ENCODE data around the gene LRRFIP1. TPM values are rescaled to one million over a fixed set of nuclear protein-coding genes. Genes with fewer than 3 reads are reported as not detected.

LRRFIP1 gene
- total RNA-seq, 1 experiment from 2014 or later = 57.7 TPM

- no peak for DNase-seq (ENCODE audit: low read depth)
Measured at GRCh38 chr2:237638176-237638575, 10.8 kb downstream of the LRRFIP1 start.

GRCh38 chr2:237639052-237639835 lies 11.9 kb downstream of the LRRFIP1 start:
- no peak for DNase-seq (ENCODE audit: low read depth)

- no peak for DNase-seq (ENCODE audit: low read depth)
Measured at GRCh38 chr2:237639836-237640220, 12.4 kb downstream of the LRRFIP1 start.

GRCh38 chr2:237640493-237640998 lies 13.2 kb downstream of the LRRFIP1 start:
- no peak for DNase-seq (ENCODE audit: low read depth)

DNA sequence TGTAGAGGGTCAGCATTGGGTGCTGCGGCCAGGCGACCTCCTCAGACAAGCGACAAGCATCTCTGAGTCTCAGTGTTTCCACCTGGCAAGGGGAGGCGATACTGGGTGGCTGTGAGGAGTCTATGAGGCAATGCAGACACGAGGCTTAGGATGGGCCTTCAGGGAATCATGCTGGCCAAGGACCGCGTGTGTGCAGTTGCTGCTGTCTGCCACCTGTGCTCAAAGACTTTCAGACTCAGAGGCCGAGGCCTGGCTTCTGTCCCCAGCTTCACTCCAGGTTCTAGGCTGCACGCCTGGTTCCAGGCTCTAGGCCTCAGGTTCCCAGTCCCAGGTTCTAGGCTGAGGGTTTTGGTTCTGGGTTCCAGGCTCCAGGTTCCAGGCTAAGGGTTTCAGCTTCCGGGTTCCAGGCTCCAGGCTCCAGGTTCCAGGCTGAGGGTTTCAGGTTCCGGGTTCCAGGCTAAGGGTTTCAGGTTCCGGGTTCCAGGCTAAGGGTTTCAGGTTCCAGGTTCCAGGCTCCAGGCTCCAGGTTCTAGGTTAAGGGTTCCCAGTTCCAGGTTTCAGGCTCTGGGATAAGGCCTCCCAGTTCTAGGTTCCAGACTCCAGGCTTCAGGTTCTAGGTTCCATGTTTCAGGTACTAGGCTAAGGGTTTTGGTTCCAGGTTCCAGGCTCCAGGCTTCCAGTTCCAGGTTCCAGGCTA lies 14.8 kb downstream of the LRRFIP1 start:
- DNase-seq (ENCODE audit: low read depth) = no peak

- DNase-seq (ENCODE audit: low read depth) = no peak
Measured at GRCh38 chr2:237643066-237643465, 15.7 kb downstream of the LRRFIP1 start.

GRCh38 chr2:237643582-237644380 lies 16.4 kb downstream of the LRRFIP1 start:
- DNase-seq (ENCODE audit: low read depth) = no peak

DNA sequence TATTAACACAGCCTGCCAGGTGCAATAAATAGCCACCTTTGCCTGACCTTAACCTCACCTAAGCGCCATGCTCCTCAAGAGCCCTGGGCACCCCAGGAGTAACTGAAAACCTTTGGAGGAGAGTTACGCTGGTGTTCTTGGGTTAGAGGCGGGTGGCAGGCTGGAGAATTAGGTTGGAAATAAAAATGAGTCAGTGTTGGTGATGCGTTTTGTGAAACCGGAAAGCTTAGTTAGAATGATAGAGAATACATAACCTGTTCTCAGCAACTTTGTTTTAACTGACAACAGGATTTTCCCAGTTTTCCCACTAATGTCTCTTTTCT lies 17.0 kb downstream of the LRRFIP1 start:
- no peak for DNase-seq (ENCODE audit: low read depth)

DNA sequence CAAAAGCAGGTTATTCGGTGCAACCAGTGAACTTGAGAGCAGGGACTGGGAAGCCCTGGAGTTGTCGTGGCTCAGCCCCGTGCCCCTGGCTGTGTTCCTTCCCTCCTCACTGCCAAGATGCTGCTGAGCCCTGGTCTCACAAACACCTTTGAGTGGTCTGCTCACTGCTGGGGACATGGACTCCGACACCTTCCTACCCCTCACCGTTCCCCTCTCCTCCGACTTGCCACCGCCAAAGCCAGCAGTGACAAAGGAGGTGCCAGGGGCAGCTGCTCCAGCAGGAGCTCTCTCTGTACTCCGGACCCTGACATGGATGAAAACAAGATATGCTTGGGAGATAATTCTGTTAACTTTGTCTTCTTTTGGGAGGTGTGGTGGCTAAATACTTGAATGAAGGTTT lies 17.9 kb downstream of the LRRFIP1 start:
- no peak for DNase-seq (ENCODE audit: low read depth)

DNA sequence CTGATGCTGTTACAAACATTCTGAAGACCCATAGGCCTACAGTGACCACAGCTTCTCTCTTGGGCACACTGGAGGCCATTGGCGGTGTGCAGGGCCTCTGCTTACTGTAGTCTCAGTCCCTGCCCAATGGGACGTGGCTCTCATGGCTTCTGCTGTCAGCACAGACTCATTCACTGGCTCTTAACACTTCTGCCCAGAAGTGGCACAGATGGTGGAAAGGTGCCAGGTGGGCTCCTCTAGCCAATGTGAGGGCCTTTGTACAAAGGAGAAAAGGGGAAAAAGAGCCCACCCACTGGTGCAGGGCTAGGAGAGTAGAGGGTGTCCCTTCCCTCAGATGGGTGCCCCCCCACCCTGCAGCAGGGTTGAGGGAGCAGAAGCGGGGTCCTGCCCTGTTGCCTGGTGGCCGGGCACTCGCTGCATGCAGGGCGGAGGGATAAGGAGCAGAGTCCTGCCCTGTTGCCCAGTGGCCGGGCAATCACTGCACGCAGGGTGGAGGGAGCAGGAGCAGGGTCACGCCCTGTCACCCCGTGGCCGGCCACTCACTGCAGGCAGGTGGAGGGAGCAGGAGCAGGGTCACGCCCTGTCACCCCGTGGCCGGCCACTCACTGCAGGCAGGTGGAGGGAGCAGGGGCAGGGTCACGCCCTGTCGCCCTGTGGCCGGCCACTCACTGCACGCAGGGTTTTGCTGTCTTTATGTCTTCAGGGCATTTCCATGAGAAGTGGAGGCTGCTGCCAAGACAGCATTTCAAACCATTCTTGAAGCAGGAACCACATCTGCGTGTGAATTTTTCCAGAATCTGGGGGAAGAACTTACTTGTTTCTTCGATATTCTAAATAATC lies 20.0 kb downstream of the LRRFIP1 start:
- DNase-seq (ENCODE audit: low read depth) = no peak

GRCh38 chr2:237648016-237648381 lies 20.6 kb downstream of the LRRFIP1 start:
- DNase-seq (ENCODE audit: low read depth) = no peak

DNA sequence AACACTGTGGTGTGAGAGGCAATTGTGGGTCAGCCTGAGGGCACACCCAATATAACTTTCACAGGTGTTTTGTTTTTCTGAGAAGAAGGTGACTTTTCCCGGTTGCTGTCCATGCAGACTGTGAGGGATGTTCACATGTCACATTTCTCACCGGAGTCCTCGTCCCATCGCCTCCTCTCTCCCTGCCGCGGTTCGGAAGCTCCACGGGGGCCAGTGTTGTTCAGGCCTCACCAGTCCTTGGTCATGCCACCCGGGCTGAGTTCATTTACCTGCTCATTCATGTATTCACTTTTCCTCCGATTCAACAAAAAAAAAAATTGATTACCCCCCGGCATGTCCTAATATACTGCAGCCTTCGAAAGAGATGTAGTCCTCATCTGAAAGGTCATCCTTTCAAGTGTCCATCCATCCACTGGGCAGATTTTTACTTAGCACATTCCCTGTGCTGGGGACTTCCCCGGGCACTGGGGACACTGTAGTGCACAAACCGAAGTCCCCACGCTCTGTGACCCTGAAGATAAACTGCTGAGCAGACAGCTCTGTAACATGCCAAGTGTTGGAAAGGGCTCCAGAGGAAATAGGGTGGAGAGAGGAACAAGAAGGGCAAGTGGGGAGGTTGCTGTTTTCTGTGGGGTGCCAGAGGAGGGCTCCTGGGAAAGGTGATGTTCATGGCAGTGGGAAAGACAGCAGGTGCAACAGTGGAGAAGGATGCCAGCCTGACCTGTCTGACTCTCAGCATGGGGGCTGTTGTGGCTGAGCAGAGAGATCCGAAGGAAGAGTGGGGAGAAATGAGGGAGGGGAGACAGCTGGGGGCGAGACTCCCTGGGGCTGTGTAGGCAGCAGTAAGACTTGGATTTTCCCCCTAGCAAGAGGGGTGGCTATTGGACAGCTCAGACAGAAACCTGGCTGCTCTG lies 22.4 kb downstream of the LRRFIP1 start:
- DNase-seq (ENCODE audit: low read depth) = no peak

GRCh38 chr2:237650455-237650850 lies 23.1 kb downstream of the LRRFIP1 start:
- DNase-seq (ENCODE audit: low read depth) = no peak

DNA sequence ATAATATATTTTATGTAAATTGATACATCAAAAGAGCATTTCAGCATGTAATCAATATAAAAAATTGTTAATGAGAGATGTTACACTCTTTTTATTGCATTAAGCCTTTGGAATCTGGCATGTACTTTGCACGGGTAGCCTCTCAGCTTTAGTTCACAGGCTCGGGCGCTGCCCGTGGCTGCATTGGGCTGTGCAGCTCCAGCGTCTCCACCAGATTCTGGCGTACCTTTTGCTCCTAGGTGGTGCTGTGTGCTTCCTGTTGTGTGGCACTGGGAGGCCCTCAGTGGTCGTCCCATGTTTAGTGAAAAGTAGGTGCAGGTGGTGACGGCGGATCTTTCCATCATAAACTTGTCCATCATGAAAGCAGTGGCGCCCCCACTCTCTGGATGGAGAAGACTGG lies 24.4 kb downstream of the LRRFIP1 start:
- DNase-seq (ENCODE audit: low read depth) = no peak

- no peak for DNase-seq (ENCODE audit: low read depth)
Measured at GRCh38 chr2:237652181-237652580, 24.8 kb downstream of the LRRFIP1 start.

GRCh38 chr2:237652854-237653253 lies 25.5 kb downstream of the LRRFIP1 start:
- no peak for DNase-seq (ENCODE audit: low read depth)

DNA sequence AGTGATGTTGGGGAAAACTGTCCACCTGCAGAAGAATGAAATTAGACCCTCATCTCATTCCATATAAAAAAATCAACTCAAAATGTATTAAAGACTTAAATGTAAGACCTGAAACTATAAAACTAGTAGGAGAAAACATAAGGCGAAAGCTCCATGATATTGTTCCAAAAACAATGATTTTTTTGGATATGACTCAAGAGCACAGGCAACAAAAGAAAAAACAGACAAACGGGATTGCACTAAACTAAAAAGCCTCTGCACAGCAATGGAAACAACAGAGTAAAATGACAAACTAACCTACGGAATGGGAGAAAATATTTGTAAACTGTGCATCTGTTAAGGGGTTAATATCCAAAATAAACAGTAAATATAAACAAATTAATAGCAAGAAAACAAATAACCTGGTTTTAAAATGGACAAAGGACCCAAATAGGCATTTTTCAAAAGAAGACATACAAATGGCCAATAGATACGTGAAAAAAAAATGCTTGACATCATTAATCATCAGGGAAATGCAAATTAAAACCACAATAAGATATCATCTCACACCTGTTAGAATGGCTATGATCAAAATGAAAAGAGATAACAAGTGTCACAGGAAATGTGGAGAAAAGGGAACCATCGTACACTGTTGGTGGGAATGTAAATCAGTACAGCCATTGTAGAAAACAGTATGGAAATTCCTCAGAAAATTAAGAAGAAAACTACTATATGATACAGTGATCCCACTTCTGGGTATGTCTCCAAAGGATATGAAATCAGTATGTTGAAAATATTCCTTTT lies 26.6 kb downstream of the LRRFIP1 start:
- DNase-seq (ENCODE audit: low read depth) = no peak

DNA sequence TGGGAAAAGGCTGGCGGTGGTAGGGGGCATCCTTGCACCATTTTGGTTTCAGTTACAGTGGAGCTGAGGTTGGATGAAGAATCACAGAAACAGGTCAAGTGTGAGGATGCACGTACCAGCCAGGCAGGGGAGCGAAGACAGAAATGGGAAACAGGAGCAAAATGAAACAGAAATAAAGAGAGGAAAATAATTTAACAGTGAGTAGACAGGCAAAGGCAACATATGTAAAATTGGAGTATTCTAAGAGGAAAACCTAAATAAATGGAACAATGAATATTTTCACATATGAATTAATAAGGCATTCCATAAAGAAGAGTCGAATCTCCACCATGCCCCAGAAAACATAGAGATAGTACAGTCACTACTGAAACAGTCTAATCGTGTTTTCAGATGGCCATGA lies 29.7 kb downstream of the LRRFIP1 start:
- DNase-seq (ENCODE audit: low read depth) = no peak

- DNase-seq (ENCODE audit: low read depth) = no peak
Measured at GRCh38 chr2:237660381-237660900, 33.1 kb downstream of the LRRFIP1 start.

GRCh38 chr2:237661270-237661669 lies 33.9 kb downstream of the LRRFIP1 start:
- no peak for DNase-seq (ENCODE audit: low read depth)

Data from RPMI7951 (cell line).